HG02840 (cell line): ENCODE measurements around the gene TAF11L8.
"Not testable (repeated sequence)": the region's sequence is repeated elsewhere in the genome, so short reads cannot be mapped to it uniquely, and the experiment has no call there.

Experiments used
- ATAC-seq: cut with Tn5 transposase; IDR thresholded peaks from one replicate; pipeline ENCODE4 v1.9.1; 2021; ENCODE audit warnings: mild to moderate bottlenecking, moderate library complexity, moderate number of reproducible peaks; ENCODE audit not compliant: unreplicated experiment, low FRiP score

TAF11L8 gene

DNA sequence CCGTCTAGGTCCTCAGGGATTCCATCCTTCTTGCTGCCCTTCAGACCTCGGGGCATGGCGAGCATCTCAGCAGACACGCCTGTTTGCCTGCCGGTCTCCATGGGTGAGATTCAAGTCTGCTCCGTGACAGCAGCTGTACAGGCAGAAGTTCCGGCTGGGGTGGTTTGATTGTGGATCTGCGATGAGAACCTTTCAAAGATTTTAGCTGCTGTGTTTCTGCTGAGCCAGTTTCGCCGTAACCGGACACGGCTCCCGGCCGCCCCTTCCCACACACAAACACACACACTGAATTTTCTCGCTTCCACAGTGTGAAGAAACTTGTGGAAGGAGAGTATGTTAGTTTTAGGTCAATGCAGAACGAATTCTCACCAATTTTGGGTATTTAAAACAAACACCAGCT lies at the start of gene TAF11L8:
Gene TAF11L8, minus strand, starts transcription at position 101 of the 400 bp plus-strand sequence.
- not testable (repeated sequence) for ATAC-seq

- ATAC-seq, result no peak
Measured at GRCh38 chr5:17634160-17634559, 43.4 kb upstream of the TAF11L8 start, which contains the start of gene TAF11L14. TAF11L14 (plus strand) TSS chr5:17634460.

- ATAC-seq, result not testable (repeated sequence)
Measured at GRCh38 chr5:17631788-17632187, 41.0 kb upstream of the TAF11L8 start, which contains the start of gene TAF11L13. TAF11L13 (plus strand) TSS chr5:17632088.

GRCh38 chr5:17625686-17626085 lies 34.9 kb upstream of the TAF11L8 start:
- ATAC-seq, result no peak

DNA sequence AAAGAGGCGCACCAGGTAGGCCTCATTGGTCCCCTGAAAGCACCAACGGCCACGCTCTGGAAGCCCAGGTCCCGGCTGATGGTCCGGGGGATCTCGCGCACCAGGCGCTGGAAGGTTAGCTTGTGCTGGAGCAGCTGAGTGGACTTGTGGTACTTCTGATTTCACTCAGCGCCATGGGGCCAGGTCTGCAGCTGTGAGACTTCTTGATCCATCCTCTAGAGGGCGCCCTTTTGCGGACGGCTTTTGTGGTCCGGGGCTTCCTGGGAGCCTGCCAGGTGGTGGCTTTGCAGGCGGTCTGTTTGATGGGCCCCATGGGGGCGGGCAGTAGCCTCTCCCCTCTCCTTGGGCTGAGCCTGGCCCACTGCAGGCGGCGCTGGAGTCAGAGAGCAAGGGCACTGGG lies 29.9 kb upstream of the TAF11L8 start:
- ATAC-seq, result no peak

- ATAC-seq, result no peak
Measured at GRCh38 chr5:17619354-17619753, 28.6 kb upstream of the TAF11L8 start.

DNA sequence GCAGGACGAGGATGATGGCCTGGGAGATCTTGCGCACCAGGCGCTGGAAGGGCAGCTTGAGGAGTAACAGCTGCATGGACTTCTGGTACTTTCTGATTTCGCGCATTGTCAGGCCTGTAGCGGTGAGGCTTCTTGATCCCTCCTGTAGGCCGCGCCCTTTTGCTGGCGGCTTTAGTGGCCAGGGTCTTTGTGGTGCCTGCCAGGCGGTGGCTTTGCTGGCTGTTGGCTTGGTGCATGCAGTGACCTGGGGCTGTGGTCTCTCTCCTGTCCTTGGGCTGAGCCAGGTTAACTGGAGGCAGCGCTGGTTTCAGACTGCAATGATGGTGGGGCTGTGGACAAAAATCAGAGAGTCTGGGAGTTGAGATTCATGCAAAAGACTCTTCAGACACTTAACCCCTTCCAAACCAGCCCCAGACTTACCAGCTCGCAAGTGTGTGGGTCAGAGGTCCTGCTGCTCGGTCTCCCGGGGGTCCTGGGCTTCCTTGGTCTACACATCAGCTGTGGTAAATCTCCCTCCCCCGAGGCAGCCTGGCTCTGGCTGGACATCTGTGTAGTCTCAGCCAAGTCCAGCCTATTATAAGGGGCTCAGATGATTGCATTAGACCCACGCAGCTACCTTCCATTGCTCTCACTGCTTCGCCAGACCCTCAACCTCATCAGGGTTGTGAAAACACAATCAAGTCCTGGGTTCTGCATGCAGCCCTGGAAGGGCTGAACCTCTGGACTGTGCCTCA lies 24.3 kb upstream of the TAF11L8 start:
- ATAC-seq, result no peak

DNA sequence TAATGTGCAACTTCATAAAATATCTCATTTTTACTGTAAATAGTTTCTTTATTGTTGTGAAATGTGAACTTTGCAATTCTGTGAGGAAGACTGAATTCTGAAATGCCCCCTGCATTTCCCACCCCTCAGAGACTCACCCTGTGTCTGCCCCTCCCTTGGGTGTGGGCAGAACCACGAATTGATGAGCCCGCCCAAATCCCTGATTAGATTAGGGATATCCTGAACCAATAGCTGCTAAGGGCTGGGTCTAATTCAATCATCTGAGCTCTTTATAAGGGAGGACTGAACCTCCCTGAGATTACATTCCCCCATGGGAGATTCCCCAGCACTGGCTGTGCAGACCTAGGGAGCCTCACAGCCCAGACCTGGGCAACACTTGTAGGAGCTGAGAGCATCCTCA lies 19.3 kb upstream of the TAF11L8 start, which contains the start of gene TAF11L12:
Gene TAF11L12, plus strand, starts transcription at position 301 of the 400 bp plus-strand sequence.
- ATAC-seq, result not testable (repeated sequence)

DNA sequence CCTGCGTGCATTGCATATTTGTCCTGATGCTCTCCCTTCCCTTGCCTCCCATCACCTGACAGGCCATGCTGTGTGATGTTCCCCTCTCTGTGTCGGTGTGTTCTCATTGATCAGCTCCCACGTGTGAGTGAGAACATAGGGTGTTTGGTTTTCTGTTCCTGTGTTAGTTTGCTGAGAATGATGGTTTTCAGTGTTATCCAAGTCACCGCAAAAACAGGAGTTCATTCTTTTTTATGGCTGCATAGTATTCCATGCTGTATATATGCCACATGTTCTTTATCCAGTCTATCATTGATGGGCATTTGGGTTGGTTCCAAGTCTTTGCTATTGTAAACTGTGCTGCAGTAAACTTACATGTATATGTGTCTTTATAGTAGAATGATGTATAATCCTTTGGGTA lies 16.7 kb upstream of the TAF11L8 start:
- not testable (repeated sequence) for ATAC-seq

- no peak for ATAC-seq
Measured at GRCh38 chr5:17604951-17605350, 14.2 kb upstream of the TAF11L8 start.

DNA sequence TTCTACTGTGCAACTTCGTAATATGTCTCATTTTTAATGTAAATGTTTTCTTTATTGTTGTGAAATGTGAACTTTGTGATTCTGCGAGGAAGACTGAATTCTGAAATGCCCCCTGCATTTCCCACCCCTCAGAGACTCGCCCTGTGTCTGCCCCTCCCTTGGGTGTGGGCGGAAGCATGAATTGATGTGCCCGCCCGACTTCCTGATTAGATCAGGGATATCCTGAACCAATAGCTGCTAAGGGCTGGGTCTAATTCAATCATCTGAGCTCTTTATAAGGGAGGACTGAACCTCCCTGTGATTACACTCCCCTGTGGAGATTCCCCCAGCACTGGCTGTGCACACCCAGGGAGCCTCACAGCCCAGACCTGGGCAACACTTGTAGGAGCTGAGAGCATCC lies 13.1 kb upstream of the TAF11L8 start, which contains the start of gene TAF11L11:
Gene TAF11L11, plus strand, starts transcription at position 304 of the 400 bp plus-strand sequence.
- ATAC-seq, result not testable (repeated sequence)

GRCh38 chr5:17597728-17598127 lies 7.0 kb upstream of the TAF11L8 start, which contains the start of gene TAF11L10:
TAF11L10 (minus strand) TSS chr5:17597828.
- ATAC-seq, result not testable (repeated sequence)

DNA sequence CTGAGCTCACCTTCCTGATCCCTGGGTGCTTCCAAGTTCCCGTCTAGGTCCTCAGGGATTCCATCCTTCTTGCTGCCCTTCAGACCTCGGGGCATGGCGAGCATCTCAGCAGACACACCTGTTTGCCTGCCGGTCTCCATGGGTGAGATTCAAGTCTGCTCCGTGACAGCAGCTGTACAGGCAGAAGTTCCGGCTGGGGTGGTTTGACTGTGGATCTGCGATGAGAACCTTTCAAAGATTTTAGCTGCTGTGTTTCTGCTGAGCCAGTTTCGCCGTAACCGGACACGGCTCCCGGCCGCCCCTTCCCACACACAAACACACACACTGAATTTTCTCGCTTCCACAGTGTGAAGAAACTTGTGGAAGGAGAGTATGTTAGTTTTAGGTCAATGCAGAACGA lies 3.5 kb upstream of the TAF11L8 start, which contains the start of gene TAF11L9:
Gene TAF11L9, minus strand, starts transcription at position 140 of the 400 bp plus-strand sequence.
- ATAC-seq, result not testable (repeated sequence)

- ATAC-seq, result not testable (repeated sequence)
Measured at GRCh38 chr5:17585658-17586057, 5.1 kb downstream of the TAF11L8 start, which contains the start of gene TAF11L7. TAF11L7 (minus strand) TSS chr5:17585758.
